NB4 (cell line): ENCODE data around the gene COX10.
"Not testable (repeated sequence)": the region's sequence is repeated elsewhere in the genome, so short reads cannot be mapped to it uniquely, and the experiment has no call there.

Experiments
- DNase-seq: peaks from one replicate; pipeline ENCODE4 v3.0.0; 2010; ENCODE audit warnings: low read depth
- H3K4me3 ChIP-seq: one replicate; pipeline ENCODE4 v1.5.1; 2011; ENCODE audit warnings: mild to moderate bottlenecking, low read depth, low read length, moderate library complexity
- MYC ChIP-seq: IDR thresholded peaks from 2 replicates; pipeline ENCODE4 v1.6.1; 2011; ENCODE audit warnings: low read depth, low read length
- POLR2A ChIP-seq: IDR thresholded peaks from 2 replicates; pipeline ENCODE4 v1.6.1; 2011; ENCODE audit warnings: mild to moderate bottlenecking; ENCODE audit not compliant: insufficient read length; ENCODE audit errors: extremely low read depth
- TF ChIP-seq, protein P1 (sequence below): IDR thresholded peaks from 2 replicates; pipeline ENCODE4 v1.6.1; 2011; ENCODE audit warnings: low read depth, low read length
- TF ChIP-seq, protein P2 (sequence below): IDR thresholded peaks from one replicate; pipeline ENCODE4 v1.5.1; 2012; ENCODE audit warnings: low read depth, low read length

COX10 gene

DNA sequence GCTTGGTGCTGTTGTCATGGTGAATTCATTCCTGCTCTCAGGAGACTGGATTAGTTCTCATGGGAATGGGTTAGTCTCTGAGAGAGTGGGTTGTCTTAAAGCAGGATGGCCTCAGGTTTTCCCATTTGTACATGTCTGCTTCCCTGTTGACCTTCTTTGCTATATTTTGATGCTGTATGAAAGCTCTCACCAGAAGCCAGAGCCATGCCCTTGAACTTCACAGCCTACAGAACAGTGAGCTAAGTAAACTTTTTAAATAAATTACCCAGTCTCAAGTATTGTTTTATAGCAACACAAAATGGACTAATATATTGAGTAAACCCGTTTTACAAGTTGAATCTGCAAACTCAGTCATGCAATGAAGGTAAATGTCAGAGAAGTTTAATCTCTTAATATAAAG lies 100.6 kb downstream of the COX10 start:
- no peak for DNase-seq
- no peak for TF ChIP-seq POLR2A
- TF ChIP-seq, protein P1, sequence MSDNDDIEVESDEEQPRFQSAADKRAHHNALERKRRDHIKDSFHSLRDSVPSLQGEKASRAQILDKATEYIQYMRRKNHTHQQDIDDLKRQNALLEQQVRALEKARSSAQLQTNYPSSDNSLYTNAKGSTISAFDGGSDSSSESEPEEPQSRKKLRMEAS, result no peak
- no peak for TF ChIP-seq MYC
- TF ChIP-seq, protein P2, sequence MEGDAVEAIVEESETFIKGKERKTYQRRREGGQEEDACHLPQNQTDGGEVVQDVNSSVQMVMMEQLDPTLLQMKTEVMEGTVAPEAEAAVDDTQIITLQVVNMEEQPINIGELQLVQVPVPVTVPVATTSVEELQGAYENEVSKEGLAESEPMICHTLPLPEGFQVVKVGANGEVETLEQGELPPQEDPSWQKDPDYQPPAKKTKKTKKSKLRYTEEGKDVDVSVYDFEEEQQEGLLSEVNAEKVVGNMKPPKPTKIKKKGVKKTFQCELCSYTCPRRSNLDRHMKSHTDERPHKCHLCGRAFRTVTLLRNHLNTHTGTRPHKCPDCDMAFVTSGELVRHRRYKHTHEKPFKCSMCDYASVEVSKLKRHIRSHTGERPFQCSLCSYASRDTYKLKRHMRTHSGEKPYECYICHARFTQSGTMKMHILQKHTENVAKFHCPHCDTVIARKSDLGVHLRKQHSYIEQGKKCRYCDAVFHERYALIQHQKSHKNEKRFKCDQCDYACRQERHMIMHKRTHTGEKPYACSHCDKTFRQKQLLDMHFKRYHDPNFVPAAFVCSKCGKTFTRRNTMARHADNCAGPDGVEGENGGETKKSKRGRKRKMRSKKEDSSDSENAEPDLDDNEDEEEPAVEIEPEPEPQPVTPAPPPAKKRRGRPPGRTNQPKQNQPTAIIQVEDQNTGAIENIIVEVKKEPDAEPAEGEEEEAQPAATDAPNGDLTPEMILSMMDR, result no peak
- no peak overlapping the region for H3K4me3 ChIP-seq

DNA sequence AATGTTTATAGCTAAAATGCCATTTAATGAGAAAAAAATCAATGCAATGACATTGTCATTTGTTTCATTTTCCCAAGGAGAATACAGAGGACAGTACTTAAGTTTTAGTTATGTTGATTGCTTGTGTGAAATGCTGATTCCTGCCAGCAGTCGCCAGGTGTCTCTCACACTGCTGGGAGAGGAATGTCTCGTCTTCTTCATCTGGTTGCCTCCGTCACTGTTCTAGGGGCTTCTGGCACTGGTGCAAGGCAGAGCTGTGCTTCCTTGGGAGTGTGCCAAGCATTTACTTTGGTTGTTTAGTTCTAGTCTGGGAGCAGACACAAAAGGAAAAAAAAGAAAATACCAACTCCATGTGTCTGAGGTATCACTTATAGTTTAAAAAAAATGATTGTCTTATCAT lies 107.7 kb downstream of the COX10 start:
- DNase-seq, result not testable (repeated sequence)

DNA sequence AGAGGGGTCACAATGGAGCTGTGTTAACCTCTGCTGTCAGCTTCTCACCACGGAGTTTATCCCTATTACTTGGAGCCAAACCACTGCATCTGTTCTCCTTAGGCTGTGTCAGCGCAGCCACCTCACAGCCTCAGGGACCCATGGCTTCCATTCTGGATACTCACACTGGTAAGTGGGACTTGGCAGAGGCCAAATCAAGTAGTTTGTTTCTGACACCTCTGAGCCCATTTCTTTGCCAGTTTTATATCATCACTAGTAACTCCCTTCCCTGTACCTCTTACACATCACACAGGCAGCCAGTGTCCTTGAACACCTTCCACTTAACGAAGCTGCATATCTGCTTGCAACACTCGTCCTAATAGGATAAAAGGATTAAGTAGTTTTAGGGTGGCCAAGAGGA lies 108.5 kb downstream of the COX10 start:
- H3K4me3 ChIP-seq, DNase-seq: not testable (repeated sequence)

More for the DNA sequence above, 107.7 kb downstream of the COX10 start:
- not testable (repeated sequence) for H3K4me3 ChIP-seq

DNA sequence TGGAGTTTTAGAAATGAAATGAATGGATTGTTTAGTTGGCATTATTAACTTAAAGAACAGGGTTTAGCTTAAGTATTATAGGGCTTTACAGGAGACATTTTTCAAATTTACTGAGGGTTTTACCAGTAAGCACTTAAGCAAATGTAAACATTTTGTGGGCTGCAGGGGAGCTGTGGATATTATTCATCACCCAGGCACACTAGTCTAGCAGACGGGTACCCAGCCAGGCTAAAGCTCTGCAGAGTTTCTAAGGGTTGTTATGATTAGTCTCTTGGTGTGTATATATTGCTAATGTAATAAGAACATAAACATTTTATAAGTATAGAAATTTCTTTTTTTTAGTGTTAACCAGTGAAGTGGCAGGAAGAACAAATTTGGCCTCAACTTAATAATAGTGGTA lies 110.6 kb downstream of the COX10 start:
- DNase-seq, H3K4me3 ChIP-seq: not testable (repeated sequence)

DNA sequence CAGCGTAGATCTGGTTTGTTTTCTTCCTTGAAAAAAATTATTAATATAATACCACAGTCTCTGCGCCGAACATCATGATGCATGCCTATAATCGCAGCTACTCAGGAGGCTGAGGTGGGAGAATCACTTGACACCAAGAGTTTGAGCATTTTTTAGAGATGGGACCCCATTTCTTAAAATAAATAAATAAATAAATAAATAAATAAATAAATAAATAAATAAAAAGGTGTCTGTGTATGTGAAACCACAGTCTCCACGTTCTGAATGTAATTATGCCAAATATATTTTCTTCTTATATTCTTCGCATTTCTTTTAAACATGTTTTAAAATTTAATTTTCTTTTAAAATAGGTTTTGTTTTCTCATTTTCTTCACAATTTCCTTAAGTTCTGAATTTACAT lies 112.8 kb downstream of the COX10 start:
- not testable (repeated sequence) for DNase-seq, H3K4me3 ChIP-seq

DNA sequence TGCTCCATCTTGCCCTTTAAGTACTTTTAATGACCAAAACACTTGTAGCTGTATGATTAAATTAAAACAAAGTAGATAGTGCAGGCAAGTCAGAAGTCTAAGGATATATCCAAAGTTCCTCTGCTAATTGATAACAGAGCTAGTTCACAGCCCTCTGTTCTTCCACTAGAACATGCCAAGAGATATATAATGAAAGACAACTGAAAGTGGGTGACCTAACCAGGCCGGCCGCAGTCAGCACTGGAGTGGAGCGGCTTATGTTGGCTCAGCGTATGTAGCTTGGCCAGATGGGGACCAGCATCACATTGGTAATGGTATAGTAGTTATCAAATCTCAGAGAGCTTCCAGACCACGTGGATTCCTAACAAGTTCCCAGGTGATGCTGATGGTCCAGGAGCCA lies 115.2 kb downstream of the COX10 start:
- H3K4me3 ChIP-seq, DNase-seq: not testable (repeated sequence)

DNA sequence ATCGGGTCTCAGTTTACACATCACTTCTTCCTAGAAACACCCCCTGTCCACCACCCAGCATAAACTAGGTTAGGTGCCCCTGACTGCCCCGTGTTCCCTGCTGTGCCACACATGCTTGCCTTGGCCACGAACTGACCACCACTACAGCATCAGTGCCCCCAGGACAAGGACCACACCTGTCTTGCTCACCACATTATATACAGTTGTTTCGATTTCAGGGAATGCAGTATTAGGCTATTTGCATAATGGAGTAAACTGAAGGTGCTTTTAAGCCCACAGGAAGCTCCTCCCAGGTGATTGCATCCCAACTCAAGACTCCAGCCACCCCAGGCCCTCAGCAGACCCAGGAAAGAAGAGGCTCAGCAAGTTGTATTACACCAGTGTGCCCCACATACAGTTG lies 117.1 kb downstream of the COX10 start:
- H3K4me3 ChIP-seq, DNase-seq: not testable (repeated sequence)

DNA sequence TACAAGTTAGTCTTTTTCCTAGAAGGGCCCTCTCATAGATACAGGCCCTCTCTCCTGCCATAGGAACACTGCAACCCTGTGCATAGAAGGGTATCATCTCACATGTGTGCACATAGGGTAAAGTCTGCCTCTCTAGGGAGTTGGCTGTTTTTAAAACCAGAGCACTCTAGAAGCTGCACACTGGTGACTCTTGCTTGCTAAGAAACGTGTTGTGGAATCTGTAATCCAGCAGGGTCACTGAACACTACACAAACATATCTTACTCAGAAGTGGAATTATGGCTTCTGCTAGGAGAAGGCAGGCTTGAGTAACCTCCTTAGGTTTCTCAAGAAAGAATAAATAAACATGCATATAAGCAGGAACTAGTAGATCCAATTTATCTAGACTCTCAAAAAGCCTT lies 121.5 kb downstream of the COX10 start:
- H3K4me3 ChIP-seq, DNase-seq: not testable (repeated sequence)

DNA sequence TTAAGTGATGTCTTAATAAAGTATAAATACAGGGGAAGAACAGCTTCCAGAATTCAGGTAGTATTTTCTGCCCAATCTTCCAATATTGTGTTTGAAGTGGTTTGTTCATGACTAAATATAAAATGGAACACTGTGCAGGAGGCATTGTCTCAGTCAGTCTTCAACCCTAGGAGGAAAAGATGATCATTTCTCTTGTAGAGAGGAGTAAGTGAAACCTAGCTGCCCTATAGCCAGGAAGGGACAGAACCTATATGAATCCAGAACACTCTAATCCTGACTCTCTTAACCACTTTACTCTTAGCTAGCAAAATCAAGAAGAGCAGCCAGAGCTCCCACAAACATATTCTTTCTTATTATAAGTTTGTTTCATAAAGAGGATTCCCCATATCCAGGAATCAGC lies 122.2 kb downstream of the COX10 start:
- DNase-seq, H3K4me3 ChIP-seq: not testable (repeated sequence)

DNA sequence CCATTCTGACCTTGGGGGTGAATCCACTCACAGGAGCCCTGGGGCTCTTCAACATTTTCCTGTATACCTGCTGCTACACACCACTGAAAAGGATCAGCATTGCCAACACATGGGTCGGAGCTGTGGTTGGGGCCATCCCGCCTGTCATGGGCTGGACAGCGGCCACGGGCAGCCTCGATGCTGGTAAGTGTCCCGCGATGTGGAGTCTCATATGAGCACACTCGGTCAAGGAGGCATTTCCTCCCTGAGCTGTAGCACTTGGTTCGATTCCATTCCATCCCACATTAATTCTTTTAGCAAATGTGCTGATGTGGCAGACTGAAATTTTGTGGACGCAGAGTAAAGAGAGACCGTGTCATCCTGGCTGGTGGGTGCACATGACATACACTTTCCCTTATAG lies 122.7 kb downstream of the COX10 start:
- not testable (repeated sequence) for DNase-seq

DNA sequence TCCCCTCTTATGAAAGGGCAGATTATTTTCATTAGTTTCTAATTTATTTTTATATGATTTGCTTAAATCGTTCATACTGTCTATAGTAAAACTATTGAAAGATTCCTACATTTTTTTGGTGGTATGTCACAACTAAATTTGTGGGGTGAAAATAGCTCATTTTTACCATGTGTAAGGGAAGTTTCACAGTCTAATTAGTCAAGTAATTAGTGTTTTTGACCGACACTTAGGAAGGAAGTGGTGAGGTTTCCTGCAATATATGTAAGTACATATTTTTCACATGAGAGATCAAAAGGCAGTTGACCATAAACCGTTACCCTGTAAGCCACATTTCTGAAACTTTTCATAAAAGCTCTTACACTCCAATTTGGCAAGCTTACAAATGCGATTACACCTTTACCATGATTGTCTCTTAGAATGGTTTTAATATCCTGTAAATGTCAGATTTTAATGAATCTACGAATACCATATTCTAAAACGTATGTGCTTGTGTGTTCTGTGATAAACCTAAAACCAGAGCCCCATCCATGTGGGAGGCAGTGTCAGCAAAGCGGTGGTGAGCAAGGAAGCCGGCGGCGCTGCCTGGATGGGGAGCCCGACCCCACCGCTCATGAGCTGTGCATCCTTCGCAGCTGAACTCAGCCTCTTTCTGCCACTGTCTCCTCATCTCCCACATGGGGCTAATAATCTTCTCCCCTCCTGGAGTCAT lies 123.5 kb downstream of the COX10 start:
- not testable (repeated sequence) for DNase-seq

More for the DNA sequence above, 122.7 kb downstream of the COX10 start:
- not testable (repeated sequence) for H3K4me3 ChIP-seq

DNA sequence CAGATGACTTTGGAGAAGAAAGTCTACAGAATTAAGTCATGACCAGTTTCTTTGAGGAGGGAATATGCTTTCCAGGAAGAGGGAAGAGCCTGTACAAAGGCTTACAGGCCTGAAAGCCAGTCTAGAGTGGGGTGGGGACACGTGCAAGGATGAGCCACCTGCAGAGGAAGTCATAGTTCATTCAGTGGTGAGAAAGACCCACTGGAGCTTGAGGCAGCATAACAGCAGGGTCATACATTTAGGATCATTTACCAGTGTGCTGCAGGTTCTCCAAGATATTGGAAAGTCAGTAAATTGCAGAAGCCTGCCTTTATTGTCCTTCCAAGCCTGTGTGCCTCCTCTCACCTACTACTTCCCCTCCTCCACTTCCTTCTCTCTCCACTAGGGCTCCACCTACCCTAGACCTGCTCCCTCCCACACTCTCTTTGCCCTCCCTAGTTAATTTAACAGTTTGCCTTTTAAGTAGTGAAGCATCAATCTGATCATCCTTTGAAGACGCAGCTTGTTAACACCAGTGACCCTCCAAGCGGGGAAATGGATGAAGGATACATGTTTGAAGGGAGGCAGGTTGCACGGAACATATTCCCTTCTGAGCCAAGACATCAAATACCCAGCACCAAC lies 127.2 kb downstream of the COX10 start:
- peak; percentile 35 for DNase-seq
- TF ChIP-seq MYC, result no peak
- TF ChIP-seq, protein P2, result peak; percentile 23
- no peak overlapping the region for H3K4me3 ChIP-seq

More for the DNA sequence above, 123.5 kb downstream of the COX10 start:
- H3K4me3 ChIP-seq, result not testable (repeated sequence)
